Measurements from ENCODE around the gene MRM1.

Gene MRM1

DNA sequence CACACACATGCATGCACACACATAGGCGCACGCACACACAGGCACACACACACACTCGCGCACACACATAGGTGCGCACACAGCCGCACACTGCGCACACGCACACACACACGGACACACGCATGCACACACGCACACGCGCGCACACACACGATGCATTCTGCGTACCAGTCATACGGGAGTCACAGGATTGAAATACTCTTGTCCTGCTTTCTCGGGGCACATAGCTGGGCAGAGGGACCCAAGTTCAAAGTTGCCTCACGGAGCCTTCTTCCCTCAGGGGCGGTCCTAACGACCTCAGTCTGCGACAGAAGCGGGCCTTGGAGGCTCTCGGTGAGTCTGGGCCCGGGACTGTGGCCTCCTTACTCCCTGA is 56.0 kb downstream of the MRM1 start:
- peak; percentile 36 to 38 for ATAC-seq (replicated peaks)
- Mint-ChIP-seq H3K36me3 (no peaks in the 10 kb centered on the region), H3K4me1 (peaks cover 12 to 13% of the 10 kb centered on the region in 2 donors), H3K9me3 (no peaks in the 10 kb centered on the region), H3K4me3 (peak overlapping the region; percentile 68 to 76), H3K27me3 (peaks cover 67 to 82% of the 10 kb centered on the region in 2 donors), H3K27ac (no peak overlapping the region)
- DNase-seq, result no peak

DNA sequence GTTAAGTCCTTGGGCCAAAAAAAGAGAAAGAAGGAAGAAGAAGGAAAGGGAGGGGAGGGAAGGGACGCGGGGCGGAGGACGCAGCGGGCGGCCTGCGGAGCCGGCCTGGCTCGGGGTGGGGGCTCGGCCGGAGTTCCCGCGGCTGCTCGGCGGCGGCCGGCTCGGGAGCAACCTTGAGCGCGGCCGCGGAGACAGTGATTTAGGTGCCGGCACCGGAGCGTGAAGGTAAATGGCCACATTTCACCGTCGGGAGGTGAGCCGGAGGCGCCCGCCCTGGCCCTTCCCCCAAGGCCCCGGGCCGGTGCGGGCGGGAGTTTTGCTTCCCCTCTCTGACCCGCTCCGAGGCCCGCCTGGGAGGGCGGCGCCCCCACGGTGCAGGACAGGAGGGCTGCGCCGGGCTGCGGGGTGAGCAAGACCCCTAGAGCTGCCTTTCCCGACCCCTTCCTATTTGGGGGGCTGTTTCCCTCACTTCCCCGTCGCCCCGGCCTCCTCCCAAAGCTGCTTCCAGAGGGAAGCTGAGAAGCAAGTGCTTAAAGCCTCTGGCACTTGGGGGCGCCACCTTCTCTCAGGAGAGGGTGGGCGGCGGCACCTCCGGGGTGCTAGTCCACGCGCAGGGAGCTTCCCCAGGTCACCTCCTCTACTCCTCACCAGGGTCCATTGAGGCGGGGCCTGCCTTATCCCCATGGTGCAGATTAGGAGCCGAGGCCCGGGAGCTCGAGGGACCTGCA is 56.5 kb downstream of the MRM1 start:
- no peaks in the 10 kb centered on the region for H3K36me3 Mint-ChIP-seq
- peaks cover 67 to 84% of the 10 kb centered on the region in 2 donors for H3K27me3 Mint-ChIP-seq
- peak overlapping the region; percentile 73 to 76 for H3K4me3 Mint-ChIP-seq
- ATAC-seq (replicated peaks), result peak; percentile 63 to 70
- no peak for DNase-seq
- H3K4me1 Mint-ChIP-seq, result peaks cover 12 to 13% of the 10 kb centered on the region in 2 donors
- no peaks in the 10 kb centered on the region for H3K9me3 Mint-ChIP-seq
- no peak overlapping the region for H3K27ac Mint-ChIP-seq
